CD1c-positive myeloid dendritic cell (primary cell): ENCODE measurements around the gene TTLL5.
"Not testable (repeated sequence)": the region's sequence is repeated elsewhere in the genome, so short reads cannot be mapped to it uniquely, and the experiment has no call there.

Source experiments
- DNase-seq: peaks from one replicate; pipeline ENCODE4 v3.0.0-alpha.2; 2016; ENCODE audit errors: extremely low spot score

Gene TTLL5

GRCh38 chr14:75907756-75908359 lies 246.8 kb downstream of the TTLL5 start:
- no peak for DNase-seq

GRCh38 chr14:75909630-75910029 lies 248.6 kb downstream of the TTLL5 start:
- DNase-seq, result no peak

- no peak for DNase-seq
Measured at GRCh38 chr14:75910048-75910447, 249.0 kb downstream of the TTLL5 start.

GRCh38 chr14:75911883-75912282 lies 250.8 kb downstream of the TTLL5 start:
- DNase-seq, result no peak

GRCh38 chr14:75913183-75913582 lies 252.1 kb downstream of the TTLL5 start:
- DNase-seq, result no peak

GRCh38 chr14:75915045-75915444 lies 254.0 kb downstream of the TTLL5 start:
- DNase-seq, result no peak

- DNase-seq, result no peak
Measured at GRCh38 chr14:75917322-75917945, 256.4 kb downstream of the TTLL5 start.

GRCh38 chr14:75917946-75918335 lies 256.9 kb downstream of the TTLL5 start:
- no peak for DNase-seq

GRCh38 chr14:75920421-75920820 lies 259.4 kb downstream of the TTLL5 start:
- DNase-seq, result not testable (repeated sequence)

GRCh38 chr14:75925141-75925840 lies 264.2 kb downstream of the TTLL5 start:
- not testable (repeated sequence) for DNase-seq

- DNase-seq, result no peak
Measured at GRCh38 chr14:75926431-75927115, 265.5 kb downstream of the TTLL5 start.

- no peak for DNase-seq
Measured at GRCh38 chr14:75927564-75928087, 266.6 kb downstream of the TTLL5 start.

GRCh38 chr14:75928690-75929181 lies 267.7 kb downstream of the TTLL5 start:
- DNase-seq, result no peak

- DNase-seq, result no peak
Measured at GRCh38 chr14:75933712-75934296, 272.8 kb downstream of the TTLL5 start.

- no peak for DNase-seq
Measured at GRCh38 chr14:75934998-75935628, 274.1 kb downstream of the TTLL5 start.

- DNase-seq, result no peak
Measured at GRCh38 chr14:75939200-75939599, 278.2 kb downstream of the TTLL5 start.

GRCh38 chr14:75941030-75941429 lies 280.0 kb downstream of the TTLL5 start:
- no peak for DNase-seq

- no peak for DNase-seq
Measured at GRCh38 chr14:75944607-75945241, 283.7 kb downstream of the TTLL5 start.

- no peak for DNase-seq
Measured at GRCh38 chr14:75946785-75947184, 285.7 kb downstream of the TTLL5 start.

- DNase-seq, result no peak
Measured at GRCh38 chr14:75952489-75952888, 291.4 kb downstream of the TTLL5 start.

- no peak for DNase-seq
Measured at GRCh38 chr14:75959031-75959430, 298.0 kb downstream of the TTLL5 start.
